LNCaP clone FGC (cell line): ENCODE measurements around the gene CCM2.

Experiments used
- DNase-seq: peaks from one replicate; pipeline ENCODE4 v3.0.0-alpha.2; 2011; ENCODE audit warnings: low read depth
- H3K4me3 ChIP-seq: 2 replicates; pipeline ENCODE4 v1.5.1; 2011; ENCODE audit warnings: mild to moderate bottlenecking, low read depth, low read length, control low read depth
- CTCF ChIP-seq: IDR thresholded peaks from 2 replicates; pipeline ENCODE4 v1.5.1; 2012; ENCODE audit warnings: mild to moderate bottlenecking; ENCODE audit not compliant: control insufficient read depth, insufficient read depth; ENCODE audit errors: extremely low read depth

Gene CCM2

GRCh38 chr7:45000093-45001032 is at the start of gene CCM2:
Gene CCM2, plus strand, starts transcription at chr7:45000201. Its CDS starts 133 bp downstream, at chr7:45000334.
- H3K4me3 ChIP-seq, result peak within 1 kb of the TSS; percentile 70
- DNase-seq, result no peak
- no peak for TF ChIP-seq CTCF

- no peak for TF ChIP-seq CTCF
- H3K4me3 ChIP-seq, result no peak overlapping the region
- no peak for DNase-seq
Observed at GRCh38 chr7:44953156-44953555, 46.8 kb upstream of the CCM2 start.

- no peak overlapping the region for H3K4me3 ChIP-seq
- DNase-seq, result no peak
- TF ChIP-seq CTCF, result no peak
Observed at GRCh38 chr7:44955733-44956132, 44.3 kb upstream of the CCM2 start.

- no peak for TF ChIP-seq CTCF
- DNase-seq, result no peak
Observed at GRCh38 chr7:44956157-44956766, 43.7 kb upstream of the CCM2 start.

GRCh38 chr7:44958645-44959344 is 41.2 kb upstream of the CCM2 start:
- H3K4me3 ChIP-seq, result no peak overlapping the region
- no peak for DNase-seq
- no peak for TF ChIP-seq CTCF

More at GRCh38 chr7:44956157-44956766, 43.7 kb upstream of the CCM2 start:
- no peak overlapping the region for H3K4me3 ChIP-seq

- no peak for TF ChIP-seq CTCF
- H3K4me3 ChIP-seq, result no peak overlapping the region
- DNase-seq, result no peak
Observed at GRCh38 chr7:44959433-44959951, 40.5 kb upstream of the CCM2 start.
